ENCODE results near the gene TRERF1.
A peak's percentile ranks its signal among the peaks of the same experiment; 100 is the strongest.

TRERF1 gene

GRCh38 chr6:42426191-42426590 is 25.5 kb downstream of the TRERF1 start:
- DNase-seq (ENCODE audit: low read depth in 2 of 2): no peak

DNA sequence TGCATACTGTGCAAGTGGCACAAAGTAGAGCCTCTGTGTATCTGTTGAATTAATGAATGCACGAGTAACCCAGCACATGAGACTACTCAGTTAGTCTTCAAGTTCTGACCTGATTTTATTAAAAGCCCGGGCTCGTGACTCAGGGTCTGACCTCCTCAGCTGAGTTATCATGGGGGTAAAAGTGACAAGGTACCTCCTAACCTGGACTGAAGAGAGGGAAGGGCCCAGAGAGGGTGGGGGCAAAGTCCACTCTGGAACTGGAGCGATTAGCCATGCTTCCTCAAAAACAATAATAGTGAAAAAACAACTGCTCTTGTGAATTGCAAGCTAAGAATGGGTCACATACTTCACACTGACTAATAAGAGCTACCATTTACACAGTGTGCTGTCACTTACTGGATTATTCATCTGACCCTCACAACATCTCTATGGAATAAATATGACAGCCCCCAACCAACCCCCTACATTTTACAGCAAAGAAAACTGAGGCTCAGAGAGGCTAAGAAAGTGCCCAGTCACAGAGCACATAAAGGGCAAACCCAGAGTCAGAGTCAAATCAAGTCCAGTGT is 26.7 kb downstream of the TRERF1 start:
- DNase-seq (ENCODE audit: low read depth in 2 of 2): no peak

DNA sequence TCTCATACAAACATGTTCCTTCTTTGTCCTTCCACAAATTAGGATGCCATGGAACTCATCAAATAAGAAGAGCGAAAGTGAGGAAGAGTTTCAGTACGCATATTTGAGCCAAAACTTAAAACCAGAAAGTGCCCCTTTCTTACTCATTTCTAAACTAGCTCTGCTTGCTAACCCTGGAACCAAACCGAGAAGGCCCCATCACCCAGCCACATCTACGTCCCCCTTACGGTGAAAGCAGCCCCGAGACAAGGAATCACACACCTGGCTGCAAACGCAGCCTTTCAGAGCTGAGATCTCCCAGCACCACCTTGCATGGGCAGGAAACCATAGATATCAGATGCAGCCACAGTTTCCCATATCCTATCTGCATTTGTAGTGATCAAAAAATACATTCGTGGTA is 28.5 kb downstream of the TRERF1 start:
- DNase-seq (ENCODE audit: low read depth in 2 of 2): peak; percentile 22 to 47

DNA sequence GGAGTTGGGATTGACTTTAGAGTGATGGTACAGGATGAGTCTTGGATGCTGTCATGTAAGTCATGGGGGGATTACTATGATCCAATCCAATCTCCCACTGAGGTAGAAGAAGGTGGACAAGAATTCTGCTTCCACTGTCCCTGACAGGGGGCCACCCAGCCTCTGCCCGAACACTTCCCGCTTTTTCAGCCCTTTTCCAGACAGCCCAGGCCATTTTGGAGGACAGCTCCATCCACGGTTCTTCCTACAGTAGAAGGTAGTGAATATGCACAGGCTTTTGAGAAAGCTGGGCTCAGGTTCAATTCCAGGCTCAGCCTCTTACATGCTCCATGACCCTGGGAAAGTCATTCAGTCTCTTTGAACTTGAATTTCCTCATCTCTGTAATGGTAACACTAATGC is 31.0 kb downstream of the TRERF1 start:
- no peak for DNase-seq (ENCODE audit: low read depth in 2 of 2)

DNA sequence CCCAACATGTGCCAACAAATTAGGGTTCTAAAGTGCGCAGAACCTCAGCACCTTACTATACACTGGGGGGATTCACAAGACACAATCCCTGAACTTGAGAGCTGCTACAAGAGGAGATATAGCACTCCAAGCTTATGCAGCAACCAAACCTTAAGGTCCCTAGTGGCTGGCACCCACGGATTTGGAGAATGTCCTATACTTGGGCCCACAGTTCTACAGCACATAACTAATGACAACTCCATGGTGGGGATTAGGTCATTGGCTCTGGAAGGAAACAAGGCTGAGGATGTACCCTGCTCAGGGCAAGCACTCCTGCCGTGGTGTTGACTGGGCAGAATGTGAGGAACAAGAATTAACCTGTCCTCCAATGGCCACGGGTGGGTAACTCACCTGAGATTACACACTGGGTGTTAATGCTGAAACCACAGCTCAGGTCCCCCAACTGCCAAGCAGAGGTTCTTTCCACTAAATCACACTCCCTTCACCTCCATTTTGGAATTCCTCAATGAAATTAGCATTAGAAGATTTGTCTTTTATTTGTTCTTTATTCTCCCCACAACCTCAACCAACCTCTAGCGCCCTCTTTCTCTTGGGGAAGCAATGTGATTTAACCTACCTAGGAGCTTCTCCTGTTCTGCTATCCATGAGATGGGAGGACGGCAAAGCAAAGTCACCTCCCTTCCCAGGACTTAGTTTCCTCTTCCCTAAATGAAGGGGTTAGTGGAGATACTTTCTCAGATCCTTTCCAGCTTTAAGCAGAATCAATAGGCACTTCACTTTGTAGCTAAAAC is 32.0 kb downstream of the TRERF1 start:
- no peak for DNase-seq (ENCODE audit: low read depth in 2 of 2)

GRCh38 chr6:42418724-42419123 is 33.0 kb downstream of the TRERF1 start:
- DNase-seq (ENCODE audit: low read depth in 2 of 2): no peak

GRCh38 chr6:42417641-42418112 is 34.0 kb downstream of the TRERF1 start:
- DNase-seq (ENCODE audit: low read depth in 2 of 2): peak in 1 of 2 donors; percentile 32

- no peak for DNase-seq (ENCODE audit: low read depth in 2 of 2)
Measured at GRCh38 chr6:42411406-42411805, 40.3 kb downstream of the TRERF1 start.

GRCh38 chr6:42410861-42411260 is 40.9 kb downstream of the TRERF1 start:
- DNase-seq (ENCODE audit: low read depth in 2 of 2): no peak

- no peak for DNase-seq (ENCODE audit: low read depth in 2 of 2)
Measured at GRCh38 chr6:42409581-42409980, 42.1 kb downstream of the TRERF1 start.

GRCh38 chr6:42407379-42407778 is 44.3 kb downstream of the TRERF1 start:
- DNase-seq (ENCODE audit: low read depth in 2 of 2): no peak

DNA sequence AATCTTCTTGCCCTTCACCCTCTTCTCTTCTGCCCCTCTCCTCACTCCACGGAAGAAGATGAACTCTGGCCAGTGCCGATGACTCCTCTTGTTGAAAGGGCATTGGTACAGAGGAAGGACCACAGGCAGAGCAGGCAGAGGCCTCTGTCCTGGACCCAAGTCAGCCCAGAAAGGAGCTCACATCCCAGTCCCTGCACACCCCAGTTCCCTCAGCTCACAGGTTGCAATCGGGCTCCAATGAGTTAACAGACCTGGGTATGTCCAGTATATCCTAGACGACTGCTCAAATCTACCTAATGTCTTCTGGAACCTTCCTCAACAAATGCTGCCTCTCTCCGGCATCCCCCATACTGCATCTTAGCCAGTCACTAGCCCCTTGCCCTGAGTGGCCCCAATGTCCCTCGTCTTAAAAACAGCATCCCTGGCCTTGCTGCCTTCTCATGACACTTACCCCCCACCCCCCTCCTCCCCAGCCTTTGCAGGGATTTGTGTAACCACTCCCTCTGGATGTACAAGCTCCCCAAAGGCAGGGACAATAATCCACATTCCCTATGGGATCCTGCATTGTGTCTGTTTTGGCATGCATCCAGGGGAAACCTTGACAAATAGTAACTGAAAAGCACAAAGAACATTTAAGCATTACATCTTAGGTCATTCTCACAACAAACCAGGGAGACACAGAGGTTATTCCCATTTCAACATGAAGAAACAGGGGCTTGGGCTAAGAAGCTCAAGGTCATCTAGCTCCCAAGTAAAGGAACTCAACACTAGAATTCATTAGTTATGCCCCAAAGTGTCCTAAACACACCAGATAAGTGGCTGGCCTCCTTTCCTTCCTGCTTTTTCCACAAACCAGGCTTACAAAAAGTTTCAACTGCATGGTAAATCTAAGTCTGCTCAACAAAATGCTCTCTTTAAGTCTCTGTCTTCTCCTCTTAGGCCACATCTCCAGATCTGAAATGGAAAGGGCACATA is 45.1 kb downstream of the TRERF1 start:
- DNase-seq (ENCODE audit: low read depth in 2 of 2): no peak

GRCh38 chr6:42405021-42405420 is 46.7 kb downstream of the TRERF1 start:
- DNase-seq (ENCODE audit: low read depth in 2 of 2): no peak

DNA sequence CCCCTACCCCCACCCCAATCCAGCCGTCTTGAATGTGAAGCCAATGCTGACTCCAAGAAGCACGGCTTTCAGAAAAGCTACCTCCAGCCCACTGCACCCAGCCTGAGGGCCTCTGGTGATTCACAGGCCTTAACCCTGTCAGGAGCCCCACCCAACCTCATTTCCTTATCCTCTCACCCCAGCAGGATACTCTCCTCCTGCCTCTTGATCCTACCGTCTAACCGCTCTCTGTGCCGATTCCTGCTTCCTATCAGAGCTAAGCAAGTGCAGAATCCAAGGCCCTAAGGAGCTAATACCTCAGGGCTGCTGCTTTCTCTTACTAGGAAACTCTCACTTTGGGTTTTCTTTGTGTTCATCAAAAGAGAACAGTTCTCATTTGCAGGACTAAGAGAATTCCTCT is 47.2 kb downstream of the TRERF1 start:
- no peak for DNase-seq (ENCODE audit: low read depth in 2 of 2)

- DNase-seq (ENCODE audit: low read depth in 2 of 2): no peak
Measured at GRCh38 chr6:42403831-42404230, 47.9 kb downstream of the TRERF1 start.

- no peak for DNase-seq (ENCODE audit: low read depth in 2 of 2)
Measured at GRCh38 chr6:42403421-42403820, 48.3 kb downstream of the TRERF1 start.

- DNase-seq (ENCODE audit: low read depth in 2 of 2): peak in 1 of 2 donors; percentile 48
Measured at GRCh38 chr6:42402184-42402583, 49.5 kb downstream of the TRERF1 start.

- DNase-seq (ENCODE audit: low read depth in 2 of 2): no peak
Measured at GRCh38 chr6:42401613-42401951, 50.1 kb downstream of the TRERF1 start.

DNA sequence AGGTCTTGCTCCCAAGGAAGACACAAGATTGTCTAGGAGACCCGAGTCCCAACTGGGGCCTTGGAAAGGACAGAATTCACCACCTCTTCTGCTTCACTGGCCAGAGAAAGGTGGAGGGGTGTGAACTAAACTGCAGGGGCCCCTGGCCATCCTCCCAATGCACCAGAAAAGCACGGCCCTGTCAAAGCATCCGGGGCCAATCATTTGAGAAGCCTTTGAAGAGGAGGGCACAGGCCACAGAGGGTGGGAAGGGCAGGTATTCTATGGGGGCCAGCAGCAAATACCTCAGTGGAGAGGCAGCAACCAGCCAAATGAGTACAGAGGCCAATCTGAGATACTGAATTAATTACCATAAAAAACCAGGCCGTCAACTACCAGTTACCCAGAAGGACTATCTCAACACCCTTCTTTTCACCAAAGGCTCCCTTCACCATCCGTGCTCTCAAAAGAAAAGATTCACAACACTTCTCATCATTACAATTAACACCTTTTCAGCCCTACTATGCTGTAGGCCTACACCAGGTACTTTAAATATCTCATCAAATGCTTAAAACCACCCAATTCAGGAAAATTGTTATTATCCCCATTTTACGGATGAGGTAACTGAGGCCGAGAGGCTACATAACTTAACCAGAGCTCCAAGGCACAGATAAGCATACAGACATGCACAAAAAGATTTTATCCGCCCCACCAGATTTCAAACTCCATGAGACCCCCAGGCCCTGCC is 50.7 kb downstream of the TRERF1 start:
- DNase-seq (ENCODE audit: low read depth in 2 of 2): no peak

DNA sequence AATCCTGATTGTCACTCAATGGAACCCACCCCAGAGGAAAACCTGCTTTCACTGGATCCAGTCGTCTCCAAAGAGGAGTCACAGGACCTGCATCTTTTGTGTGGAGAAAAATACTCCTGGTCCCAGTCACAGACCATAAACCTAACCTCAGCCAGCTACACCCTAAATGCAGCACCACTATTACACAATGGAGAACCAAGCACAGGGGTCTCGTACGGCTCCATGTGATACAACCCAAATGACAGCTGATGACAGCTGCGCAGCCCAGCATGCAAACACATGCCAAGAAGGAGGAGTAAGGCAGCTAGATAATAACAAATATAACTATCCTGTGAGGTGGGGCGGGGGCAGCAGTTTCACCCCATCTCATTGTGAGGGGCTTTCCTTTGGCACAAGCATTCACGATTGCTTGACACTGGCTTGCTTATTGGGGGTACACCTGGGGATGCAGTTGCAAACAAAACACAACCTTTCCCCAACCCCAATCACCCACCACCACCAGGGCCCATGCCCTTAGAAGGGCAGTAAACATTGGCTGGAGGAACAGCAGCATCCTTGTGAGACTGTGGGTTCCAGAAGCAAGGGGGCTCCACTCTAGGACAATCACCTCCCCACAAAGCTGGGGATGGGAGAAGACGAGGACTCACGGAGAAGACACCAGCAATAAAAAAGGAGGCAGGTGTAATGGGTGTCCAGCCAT is 51.5 kb downstream of the TRERF1 start:
- DNase-seq (ENCODE audit: low read depth in 2 of 2): no peak

DNA sequence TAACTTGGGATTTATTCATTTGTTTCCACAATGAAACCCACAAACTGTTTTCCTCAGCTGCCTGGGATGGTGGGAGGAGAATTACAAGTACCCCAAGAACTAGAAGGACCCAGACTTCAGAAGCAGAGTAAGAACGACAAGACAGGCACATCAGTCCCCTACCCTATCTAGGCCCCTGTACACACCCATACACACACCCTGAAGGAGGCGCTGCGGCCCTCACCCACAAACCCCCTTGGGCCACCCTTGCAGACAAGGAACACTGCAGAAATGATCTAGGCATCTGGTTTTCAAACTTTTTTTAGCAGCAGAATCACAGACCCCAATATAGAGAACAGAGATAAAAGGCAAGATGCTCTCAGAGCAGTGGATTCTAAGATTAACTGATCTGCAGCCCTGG is 55.0 kb downstream of the TRERF1 start:
- no peak for DNase-seq (ENCODE audit: low read depth in 2 of 2)
